ENCODE measurements around the gene ZNF516.

The ZNF516 gene

GRCh38 chr18:76471593-76471992 lies 23.4 kb downstream of the ZNF516 start:
- H3K4me3 ChIP-seq (ENCODE audit: low read depth, low read length): no peak overlapping the region

DNA sequence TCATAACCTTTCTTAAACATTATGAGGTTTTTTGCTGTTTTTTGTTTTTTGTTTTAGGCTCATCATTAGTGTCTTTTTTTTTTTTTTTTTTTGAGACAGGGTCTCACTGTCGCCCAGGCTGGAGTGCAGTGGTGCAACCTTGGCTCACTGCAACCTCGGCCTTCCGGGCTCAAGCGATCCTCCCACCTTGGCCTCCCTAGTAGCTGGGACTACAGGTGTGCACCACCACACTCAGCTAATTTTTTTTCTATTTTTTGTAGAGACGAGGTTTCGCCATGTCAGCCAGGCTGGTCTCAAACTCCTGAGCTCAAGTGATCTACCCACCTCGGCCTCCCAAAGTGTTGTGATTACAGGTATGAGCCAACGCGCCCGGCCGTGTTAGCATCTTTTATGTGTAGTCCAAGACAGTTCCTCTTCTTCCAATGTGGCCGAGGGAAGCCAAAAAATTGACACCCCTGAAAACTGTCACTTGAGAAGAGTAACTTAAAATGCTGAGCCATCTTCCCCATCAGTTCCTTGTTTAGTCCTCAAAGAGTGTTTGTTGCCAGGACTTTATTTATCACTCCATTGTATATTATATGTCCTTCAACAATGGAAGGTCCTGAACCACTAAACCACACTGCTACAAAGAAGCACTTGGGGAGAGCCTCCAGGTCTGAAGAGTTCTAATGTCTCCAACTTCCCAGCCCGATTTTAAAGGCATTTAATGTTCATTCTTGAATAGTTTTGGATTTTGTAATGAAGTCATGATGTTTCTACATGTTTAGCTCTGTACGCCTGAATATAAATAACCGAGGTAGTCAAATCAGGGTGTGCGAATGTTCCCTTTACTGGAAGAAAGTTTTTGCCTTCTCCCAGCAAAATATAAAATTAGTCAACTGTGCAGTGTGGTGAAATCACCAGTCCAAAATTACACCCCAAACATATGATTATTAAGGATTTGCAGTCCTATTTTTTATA lies 26.4 kb downstream of the ZNF516 start:
- H3K4me3 ChIP-seq (ENCODE audit: low read depth, low read length): no peak overlapping the region

- H3K4me3 ChIP-seq (ENCODE audit: low read depth, low read length): no peak overlapping the region
Observed at GRCh38 chr18:76467371-76468190, 27.5 kb downstream of the ZNF516 start.

- no peak overlapping the region for H3K4me3 ChIP-seq (ENCODE audit: low read depth, low read length)
Observed at GRCh38 chr18:76466410-76466991, 28.5 kb downstream of the ZNF516 start.

DNA sequence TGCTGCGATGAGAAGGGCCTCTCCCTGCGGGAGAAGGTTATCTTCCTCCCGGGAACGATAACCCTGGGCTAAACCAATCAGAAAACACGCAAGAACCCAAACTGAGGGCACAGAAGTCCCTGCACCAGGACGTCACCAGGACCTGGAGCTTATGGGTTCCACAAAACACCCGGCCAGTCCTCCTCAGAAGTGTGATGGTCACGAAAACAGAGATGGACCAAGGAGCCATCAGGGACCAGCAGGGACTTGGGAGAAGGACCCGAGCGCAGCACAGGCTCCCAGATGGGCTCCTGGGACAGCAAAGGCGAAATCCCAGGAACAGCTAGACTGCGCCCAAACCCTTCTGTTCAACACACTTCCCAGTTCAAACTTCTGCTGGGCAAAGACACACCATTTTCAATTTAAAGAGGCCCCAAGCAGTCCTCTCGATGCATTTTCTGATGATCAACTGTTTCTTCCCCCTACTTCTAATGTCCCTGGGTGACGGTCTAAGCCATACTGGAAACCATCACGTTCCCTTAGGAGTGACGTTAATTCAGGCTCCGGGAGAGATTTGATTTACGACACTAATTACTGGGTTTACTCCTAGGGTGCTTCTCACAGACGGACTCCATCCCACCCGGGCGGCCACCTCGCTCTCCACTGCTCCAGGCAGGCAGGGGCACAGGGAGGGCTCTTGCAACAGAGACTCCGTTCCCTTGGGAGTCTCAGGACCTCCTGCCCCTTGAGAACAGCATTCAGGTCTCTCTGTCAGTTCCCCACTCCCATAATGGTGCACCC lies 29.2 kb downstream of the ZNF516 start:
- H3K4me3 ChIP-seq (ENCODE audit: low read depth, low read length): no peak overlapping the region

- H3K4me3 ChIP-seq (ENCODE audit: low read depth, low read length): no peak overlapping the region
Observed at GRCh38 chr18:76464281-76465259, 30.5 kb downstream of the ZNF516 start.

- H3K4me3 ChIP-seq (ENCODE audit: low read depth, low read length): no peak overlapping the region
Observed at GRCh38 chr18:76463872-76464271, 31.2 kb downstream of the ZNF516 start.

GRCh38 chr18:76463358-76463757 lies 31.7 kb downstream of the ZNF516 start:
- no peak overlapping the region for H3K4me3 ChIP-seq (ENCODE audit: low read depth, low read length)

GRCh38 chr18:76462326-76462694 lies 32.7 kb downstream of the ZNF516 start:
- H3K4me3 ChIP-seq (ENCODE audit: low read depth, low read length): no peak overlapping the region

GRCh38 chr18:76461692-76462325 lies 33.2 kb downstream of the ZNF516 start:
- no peak overlapping the region for H3K4me3 ChIP-seq (ENCODE audit: low read depth, low read length)

GRCh38 chr18:76461148-76461547 lies 33.9 kb downstream of the ZNF516 start:
- no peak overlapping the region for H3K4me3 ChIP-seq (ENCODE audit: low read depth, low read length)

GRCh38 chr18:76460482-76460881 lies 34.6 kb downstream of the ZNF516 start:
- H3K4me3 ChIP-seq (ENCODE audit: low read depth, low read length): no peak overlapping the region

- no peak overlapping the region for H3K4me3 ChIP-seq (ENCODE audit: low read depth, low read length)
Observed at GRCh38 chr18:76459687-76460350, 35.2 kb downstream of the ZNF516 start.

DNA sequence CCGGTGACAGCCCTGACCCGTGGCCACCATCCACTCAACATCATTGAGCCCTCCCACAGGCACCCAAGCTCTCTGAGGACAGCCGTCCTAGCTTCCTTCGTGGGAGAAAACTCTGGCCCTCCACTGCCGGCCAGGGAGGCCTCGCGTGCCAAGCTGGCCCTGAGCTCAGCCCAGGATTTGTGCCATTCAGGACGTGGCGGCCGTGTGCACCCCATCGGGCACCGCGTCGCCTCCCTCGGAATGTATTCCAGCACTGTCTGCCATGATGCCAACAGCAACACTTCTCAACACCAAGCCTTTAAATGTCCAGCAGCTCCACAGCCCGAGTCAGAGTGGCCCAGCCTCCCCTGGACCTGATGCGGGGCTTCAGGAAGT lies 35.7 kb downstream of the ZNF516 start:
- H3K4me3 ChIP-seq (ENCODE audit: low read depth, low read length): no peak overlapping the region

- H3K4me3 ChIP-seq (ENCODE audit: low read depth, low read length): no peak overlapping the region
Observed at GRCh38 chr18:76458522-76459311, 36.3 kb downstream of the ZNF516 start.

DNA sequence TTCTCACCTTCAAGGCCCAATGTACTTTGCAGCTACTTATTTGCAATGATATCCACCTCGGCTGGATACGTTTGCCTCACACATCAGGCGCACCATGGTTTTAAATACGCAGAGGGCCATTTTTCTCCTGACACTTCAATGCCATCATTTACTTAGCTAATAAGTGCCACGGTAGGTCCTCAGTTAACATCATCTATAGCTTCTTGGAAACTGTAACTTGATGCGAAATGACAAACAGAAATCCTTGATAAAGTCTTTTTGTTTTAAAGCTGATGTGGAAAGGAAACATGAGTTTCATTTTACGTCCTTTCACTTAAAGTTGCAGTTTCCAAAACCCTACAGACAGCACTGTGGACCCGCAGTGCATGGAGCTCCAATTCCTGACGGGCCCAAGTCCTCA lies 37.1 kb downstream of the ZNF516 start:
- H3K4me3 ChIP-seq (ENCODE audit: low read depth, low read length): no peak overlapping the region

GRCh38 chr18:76457475-76457874 lies 37.6 kb downstream of the ZNF516 start:
- no peak overlapping the region for H3K4me3 ChIP-seq (ENCODE audit: low read depth, low read length)

DNA sequence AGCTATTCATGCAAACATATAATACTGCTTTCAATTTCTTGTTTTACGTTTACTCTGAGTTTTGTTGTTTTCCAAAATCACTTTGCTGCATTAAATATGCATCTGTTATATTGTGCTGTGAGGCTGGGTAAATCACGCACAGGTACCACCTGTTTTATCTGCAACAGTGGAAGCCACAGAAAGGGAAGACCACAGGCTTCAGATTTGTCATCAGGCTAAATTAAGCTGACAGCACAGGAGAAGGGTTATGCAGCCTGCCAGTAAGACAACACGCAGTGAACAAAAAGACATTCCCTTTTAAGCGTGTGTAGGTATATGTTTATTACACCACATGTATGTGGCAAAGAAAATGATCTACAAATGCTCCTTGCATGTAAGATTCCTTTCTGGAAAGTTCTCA lies 38.2 kb downstream of the ZNF516 start:
- H3K4me3 ChIP-seq (ENCODE audit: low read depth, low read length): no peak overlapping the region
